Endodermal cell (in vitro differentiated cells): ENCODE measurements around the gene CACNA2D4. TPM values are rescaled to one million over a fixed set of nuclear protein-coding genes. Genes with fewer than 3 reads are reported as not detected.

ENCODE experiments used
- DNase-seq: peaks from one replicate; pipeline ENCODE4 v3.0.0-alpha.2; 2017
- H3K27ac ChIP-seq: 2 replicates; pipeline ENCODE4 v1.5.1; 2013; ENCODE audit warnings: mild to moderate bottlenecking, low read depth, low read length, moderate library complexity
- H3K27me3 ChIP-seq: 2 replicates; pipeline ENCODE4 v1.6.1; 2013; ENCODE audit warnings: mild to moderate bottlenecking, low read length, moderate library complexity; ENCODE audit not compliant: insufficient read depth, control insufficient read depth, poor library complexity, severe bottlenecking
- H3K36me3 ChIP-seq: 2 replicates; pipeline ENCODE4 v1.7.0; 2013; ENCODE audit warnings: mild to moderate bottlenecking, low read length, moderate library complexity; ENCODE audit not compliant: control insufficient read depth, insufficient read depth
- H3K4me1 ChIP-seq: one replicate; pipeline ENCODE4 v1.7.0; 2013; ENCODE audit warnings: low read length; ENCODE audit not compliant: control insufficient read depth, insufficient read depth
- H3K4me3 ChIP-seq: 2 replicates; pipeline ENCODE4 v1.5.1; 2013; ENCODE audit warnings: mild to moderate bottlenecking, low read length, moderate library complexity
- H3K9ac ChIP-seq: 2 replicates; pipeline ENCODE4 v1.6.1; 2013; ENCODE audit warnings: mild to moderate bottlenecking, low read length, moderate library complexity; ENCODE audit not compliant: poor library complexity, severe bottlenecking; ENCODE audit errors: extremely low read depth
- H3K9me3 ChIP-seq: 2 replicates; pipeline ENCODE4 v1.6.1; 2013; ENCODE audit warnings: mild to moderate bottlenecking, low read length, moderate library complexity; ENCODE audit not compliant: control insufficient read depth
- H3K27ac Mint-ChIP-seq: 2 replicates; pipeline ENCODE4 v1.8.0; 2020; ENCODE audit warnings: mixed read lengths
- H3K27me3 Mint-ChIP-seq: 2 replicates; pipeline ENCODE4 v1.8.0; 2021; ENCODE audit warnings: mild to moderate bottlenecking, mixed read lengths; ENCODE audit not compliant: insufficient read depth
- H3K36me3 Mint-ChIP-seq: 2 replicates; pipeline ENCODE4 v1.8.0; 2020; ENCODE audit warnings: low read depth, mixed read lengths
- H3K4me1 Mint-ChIP-seq: 2 replicates; pipeline ENCODE4 v1.8.0; 2020; ENCODE audit warnings: mixed read lengths
- H3K4me3 Mint-ChIP-seq: 2 replicates; pipeline ENCODE4 v1.8.0; 2020; ENCODE audit warnings: mild to moderate bottlenecking, moderate library complexity, mixed read lengths
- H3K9me3 Mint-ChIP-seq: 2 replicates; pipeline ENCODE4 v1.8.0; 2020; ENCODE audit warnings: mild to moderate bottlenecking, mixed read lengths
- WGBS, 2 experiments: methylation state at CpG; one replicate each; pipeline versions ENCODE4 v1.1.5 to v1.1.7; 2013; ENCODE audit warnings: missing lambda C conversion rate in 2 of 2, mixed read lengths in 1 of 2; ENCODE audit not compliant: insufficient coverage in 1 of 2, insufficient read length in 1 of 2; 5-methylcytosine and 5-hydroxymethylcytosine counted together
- total RNA-seq, 2 donors: library from RNA; stranded (reverse); fragmentation: NEBNext Ultra II Directional in 1 of 2; extraction: Animal tissue kit (Norgen Biotek cat#: 25700) in 1 of 2; gene quantifications; 2 replicates in 1 of 2; 3 replicates in 1 of 2; pipeline ENCODE4 v1.2.1, GENCODE V29; 2021
- TF ChIP-seq, protein P1 (sequence below): fragments of 200-600 bp; sonication (generic); conservative IDR thresholded peaks from 2 replicates; pipeline ENCODE4 v1.5.0; 2021; ENCODE audit warnings: antibody characterized with exemption, mild to moderate bottlenecking

Gene CACNA2D4
- total RNA-seq, 2 donors from 2014 or later = 4.3 to 5.7 TPM

DNA sequence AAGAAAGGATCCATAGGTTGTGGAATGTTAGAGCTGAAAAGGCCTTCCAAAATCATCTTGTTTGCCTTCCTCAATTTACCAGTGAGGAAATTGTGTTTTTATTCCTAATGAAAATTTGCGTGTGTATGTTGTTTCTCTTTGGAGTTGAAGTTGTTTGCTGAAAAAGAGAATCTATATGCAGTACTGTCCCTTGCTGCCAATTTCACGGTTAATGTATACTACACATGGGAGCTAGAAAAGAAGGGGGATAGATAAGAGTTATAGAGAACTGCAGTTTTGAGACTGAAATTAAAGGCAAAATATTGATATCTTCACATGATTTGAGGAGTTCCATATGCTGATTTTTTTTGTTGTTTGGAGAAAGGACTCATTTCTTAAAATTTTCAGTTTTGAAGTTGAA lies 160.1 kb downstream of the CACNA2D4 start:
- Histone ChIP-seq H3K27ac (no peak overlapping the region), H3K9ac (no peak overlapping the region), H3K4me1 (no peaks in the 10 kb centered on the region), H3K27me3 (no peaks in the 10 kb centered on the region), H3K9me3 (peaks cover 5% of the 10 kb centered on the region), H3K4me3 (no peak overlapping the region), H3K36me3 (peaks cover 67% of the 10 kb centered on the region)
- Mint-ChIP-seq H3K4me3 (no peak overlapping the region), H3K36me3 (peaks cover 59% of the 10 kb centered on the region), H3K27me3 (no peaks in the 10 kb centered on the region), H3K27ac (peak overlapping the region; percentile 22), H3K4me1 (peaks cover 2% of the 10 kb centered on the region), H3K9me3 (no peaks in the 10 kb centered on the region)
- WGBS, 2 experiments = 94 to 95% methylated on average over 2 of the region's 2 CpGs
- no peak for DNase-seq
- TF ChIP-seq, protein P1, sequence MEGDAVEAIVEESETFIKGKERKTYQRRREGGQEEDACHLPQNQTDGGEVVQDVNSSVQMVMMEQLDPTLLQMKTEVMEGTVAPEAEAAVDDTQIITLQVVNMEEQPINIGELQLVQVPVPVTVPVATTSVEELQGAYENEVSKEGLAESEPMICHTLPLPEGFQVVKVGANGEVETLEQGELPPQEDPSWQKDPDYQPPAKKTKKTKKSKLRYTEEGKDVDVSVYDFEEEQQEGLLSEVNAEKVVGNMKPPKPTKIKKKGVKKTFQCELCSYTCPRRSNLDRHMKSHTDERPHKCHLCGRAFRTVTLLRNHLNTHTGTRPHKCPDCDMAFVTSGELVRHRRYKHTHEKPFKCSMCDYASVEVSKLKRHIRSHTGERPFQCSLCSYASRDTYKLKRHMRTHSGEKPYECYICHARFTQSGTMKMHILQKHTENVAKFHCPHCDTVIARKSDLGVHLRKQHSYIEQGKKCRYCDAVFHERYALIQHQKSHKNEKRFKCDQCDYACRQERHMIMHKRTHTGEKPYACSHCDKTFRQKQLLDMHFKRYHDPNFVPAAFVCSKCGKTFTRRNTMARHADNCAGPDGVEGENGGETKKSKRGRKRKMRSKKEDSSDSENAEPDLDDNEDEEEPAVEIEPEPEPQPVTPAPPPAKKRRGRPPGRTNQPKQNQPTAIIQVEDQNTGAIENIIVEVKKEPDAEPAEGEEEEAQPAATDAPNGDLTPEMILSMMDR = no peak

DNA sequence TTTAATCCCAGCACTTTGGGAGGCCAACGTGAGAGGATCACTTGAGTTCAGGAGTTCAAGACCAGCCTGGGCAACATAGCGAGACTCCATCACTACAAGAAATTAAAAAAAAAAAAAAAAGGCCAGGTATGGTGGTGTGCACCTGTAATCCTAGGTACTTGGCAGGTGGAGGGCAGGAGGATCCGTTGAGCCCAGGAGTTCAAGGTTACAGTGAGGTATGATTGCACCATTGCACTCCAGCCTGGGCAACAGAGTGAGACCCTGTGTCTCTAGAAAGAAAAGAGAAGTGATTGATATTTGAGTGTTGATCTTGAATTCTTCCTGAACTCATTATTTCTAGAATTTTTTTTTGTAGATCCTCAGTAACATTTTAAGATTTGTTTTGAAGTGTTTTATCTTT lies 168.2 kb downstream of the CACNA2D4 start:
- Histone ChIP-seq H3K9me3 (peaks cover 7% of the 10 kb centered on the region), H3K27me3 (no peaks in the 10 kb centered on the region), H3K4me1 (no peaks in the 10 kb centered on the region), H3K4me3 (no peak overlapping the region), H3K36me3 (peaks cover 36% of the 10 kb centered on the region), H3K27ac (no peak overlapping the region), H3K9ac (no peak overlapping the region)
- no peaks in the 10 kb centered on the region for H3K27me3 Mint-ChIP-seq
- H3K4me1 Mint-ChIP-seq = peaks cover 17% of the 10 kb centered on the region
- H3K27ac Mint-ChIP-seq = no peak overlapping the region
- TF ChIP-seq, protein P1 = no peak
- H3K4me3 Mint-ChIP-seq = no peak overlapping the region
- 92 to 100% methylated on average over 1 to 2 of the region's 3 CpGs for WGBS, 2 experiments
- peaks cover 26% of the 10 kb centered on the region for H3K9me3 Mint-ChIP-seq
- no peak for DNase-seq
- H3K36me3 Mint-ChIP-seq = peaks cover 57% of the 10 kb centered on the region

DNA sequence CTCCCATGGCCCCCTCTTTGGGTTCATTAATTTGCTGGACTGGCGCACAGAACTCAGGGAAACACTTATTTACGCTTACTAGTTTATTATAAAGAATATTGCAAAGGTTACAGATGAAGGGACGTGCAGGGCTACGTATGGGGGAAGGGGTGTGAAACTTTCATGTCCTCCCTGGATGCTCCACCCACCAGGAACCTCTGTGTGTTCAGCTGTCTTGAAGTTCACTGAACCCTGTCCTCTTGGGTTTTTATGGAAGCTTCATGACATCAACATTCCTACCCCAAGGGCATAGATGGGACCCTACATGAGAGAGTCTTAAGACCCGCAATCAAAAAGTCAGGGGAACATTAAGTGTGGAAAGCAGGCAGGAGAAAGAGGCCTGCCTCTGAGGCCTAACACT lies 169.4 kb downstream of the CACNA2D4 start:
- H3K9me3 ChIP-seq = peaks cover 11% of the 10 kb centered on the region
- Mint-ChIP-seq H3K9me3 (peaks cover 30% of the 10 kb centered on the region), H3K4me1 (peaks cover 22% of the 10 kb centered on the region), H3K27me3 (no peaks in the 10 kb centered on the region), H3K4me3 (no peak overlapping the region), H3K36me3 (peaks cover 53% of the 10 kb centered on the region), H3K27ac (peak overlapping the region; percentile 44)
- H3K4me3 ChIP-seq = peak overlapping the region; percentile 39
- TF ChIP-seq, protein P1 = no peak
- no peak overlapping the region for H3K27ac ChIP-seq
- no peaks in the 10 kb centered on the region for H3K4me1 ChIP-seq
- H3K36me3 ChIP-seq = peaks cover 27% of the 10 kb centered on the region
- no peaks in the 10 kb centered on the region for H3K27me3 ChIP-seq
- H3K9ac ChIP-seq = no peak overlapping the region
- 94 to 95% methylated on average over 4 to 5 of the region's 5 CpGs for WGBS, 2 experiments
- DNase-seq = no peak
